HG03575 (cell line): ENCODE results near the gene RSPH3.

Experiments
- ATAC-seq: cut with Tn5 transposase; IDR thresholded peaks from one replicate; pipeline ENCODE4 v1.9.1; 2021; ENCODE audit not compliant: unreplicated experiment, insufficient number of reproducible peaks, low FRiP score; ENCODE audit errors: extremely low read depth

The RSPH3 gene

DNA sequence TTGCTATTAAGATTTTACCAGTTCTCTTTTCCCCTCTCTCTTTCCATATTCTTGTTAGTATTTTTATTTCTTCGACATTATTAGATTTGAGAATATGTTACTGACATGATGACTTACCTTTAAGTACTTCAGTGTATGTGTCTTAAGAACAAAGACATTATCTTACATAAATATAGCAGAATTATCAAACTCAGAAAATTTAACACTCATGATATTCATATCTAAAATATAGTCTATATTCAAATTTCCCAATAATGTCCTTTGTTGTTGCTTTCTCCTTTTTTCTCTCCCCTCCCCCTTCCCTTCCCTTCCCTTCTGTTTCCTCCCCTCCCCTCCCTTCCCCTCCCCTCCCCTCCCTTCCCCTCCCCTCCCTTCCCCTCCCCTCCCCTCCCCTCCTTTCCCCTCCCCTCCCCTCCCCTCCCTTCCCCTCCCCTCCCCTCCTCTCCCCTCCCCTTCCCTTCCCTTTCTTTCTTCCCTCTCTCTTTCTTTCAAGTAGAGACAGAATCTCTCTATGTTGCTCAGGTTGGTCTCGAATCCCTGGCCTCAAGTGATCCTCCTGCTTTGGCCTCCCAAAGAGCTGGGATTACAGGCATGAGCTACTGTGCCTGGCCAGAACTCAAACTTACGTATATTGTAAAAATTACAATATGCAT is 56.5 kb downstream of the RSPH3 start:
- ATAC-seq = no peak

DNA sequence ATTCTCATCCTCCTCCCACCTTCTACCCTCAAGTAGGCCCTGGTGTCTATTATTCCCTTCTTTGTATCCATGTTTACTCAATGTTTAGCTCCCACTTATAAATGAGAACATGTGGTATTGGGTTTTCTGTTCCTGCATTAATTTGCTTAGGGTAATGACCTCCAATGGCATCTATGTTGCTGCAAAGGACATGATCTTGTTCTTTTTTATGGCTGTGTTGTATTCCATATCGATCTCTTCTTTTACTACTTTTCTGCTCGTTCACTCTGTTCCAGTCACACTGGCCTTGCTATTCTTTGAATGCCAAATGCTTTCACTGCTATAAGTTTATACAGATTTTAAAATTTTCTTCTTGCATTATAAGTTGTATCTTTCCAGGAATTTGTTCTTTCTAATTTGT is 57.7 kb downstream of the RSPH3 start:
- no peak for ATAC-seq

DNA sequence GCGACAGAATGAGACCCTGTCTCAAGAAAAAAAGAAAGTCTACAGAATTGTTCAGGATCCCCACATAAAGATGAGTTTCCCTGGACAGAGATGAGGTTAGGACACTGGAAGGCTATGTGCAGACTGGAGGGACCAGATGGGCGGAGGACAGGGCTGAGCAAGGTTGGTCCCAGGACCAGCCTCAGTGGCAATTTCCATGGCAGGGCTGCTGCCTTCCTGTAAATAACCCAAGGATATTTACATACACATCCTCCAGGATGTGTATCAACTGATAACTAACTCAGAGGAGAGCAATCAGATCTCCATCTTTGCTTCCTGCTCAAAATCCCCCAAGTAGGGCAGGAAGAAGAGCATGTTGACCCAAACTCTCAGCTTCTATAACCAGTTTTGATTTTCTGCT is 58.8 kb downstream of the RSPH3 start:
- no peak for ATAC-seq

DNA sequence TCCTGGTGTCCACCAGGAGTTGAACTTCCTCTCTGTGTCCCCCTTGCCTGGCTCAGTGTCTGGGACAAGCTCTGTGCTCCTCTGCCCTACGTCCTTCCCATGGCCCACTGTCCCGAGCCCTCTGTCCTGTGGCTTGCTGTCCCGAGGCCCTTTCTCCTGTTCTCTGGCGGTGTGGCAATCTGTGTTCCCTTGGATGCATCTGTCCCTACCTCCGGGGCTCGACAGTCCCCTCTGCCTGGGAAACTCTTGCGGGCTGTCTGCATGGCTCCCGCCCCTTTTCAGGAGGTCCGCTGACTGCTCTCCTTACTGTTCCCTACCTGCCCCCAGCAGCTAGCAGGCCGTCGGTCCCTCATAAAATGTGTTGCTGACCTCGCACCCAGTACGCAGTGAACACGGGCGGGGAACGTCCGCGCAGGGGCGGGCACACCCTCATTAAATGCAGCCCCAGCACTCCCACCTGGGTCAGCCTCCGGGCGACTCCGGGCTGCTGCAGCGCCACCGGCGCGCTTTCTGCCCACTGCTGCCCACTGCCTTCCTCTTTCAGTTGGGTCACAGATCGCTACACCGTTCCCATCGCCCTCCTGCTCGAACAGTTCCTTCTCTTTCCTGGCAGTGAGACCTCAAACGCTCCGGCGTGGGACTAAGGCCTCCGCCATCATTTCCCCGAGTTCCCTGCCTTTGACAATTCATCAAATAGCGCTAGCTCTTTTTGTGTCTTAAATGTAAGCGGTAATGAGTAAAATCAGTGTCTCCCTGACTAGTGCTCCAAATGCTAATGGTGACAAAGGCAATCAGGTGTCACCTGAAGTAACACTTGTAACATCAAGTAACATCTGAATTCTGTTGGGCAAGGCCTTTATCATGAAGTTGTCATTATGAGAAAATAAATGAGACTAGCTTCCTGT is 60.5 kb downstream of the RSPH3 start:
- no peak for ATAC-seq

DNA sequence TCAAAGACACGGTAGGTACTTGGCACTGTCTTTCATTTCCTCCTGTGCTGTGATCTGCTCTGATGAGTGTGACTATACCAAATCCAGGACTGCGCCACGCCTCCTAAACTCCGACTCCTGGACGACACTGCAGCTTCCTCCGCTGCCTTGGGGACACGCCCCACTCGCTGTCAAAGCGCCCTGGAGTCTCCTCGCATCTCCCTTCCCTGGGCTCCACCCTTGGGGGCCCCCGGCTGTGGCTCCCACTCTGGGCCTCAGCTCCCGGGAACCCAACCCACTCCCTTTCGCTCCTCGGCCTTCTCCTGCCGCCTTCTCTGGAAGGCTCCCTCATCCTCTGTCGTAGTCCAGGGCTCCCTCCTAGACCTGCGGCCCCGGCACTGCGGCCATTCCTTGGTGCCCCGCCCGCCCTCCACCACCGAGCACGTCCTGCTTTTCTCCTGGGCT is 61.2 kb downstream of the RSPH3 start:
- no peak for ATAC-seq

DNA sequence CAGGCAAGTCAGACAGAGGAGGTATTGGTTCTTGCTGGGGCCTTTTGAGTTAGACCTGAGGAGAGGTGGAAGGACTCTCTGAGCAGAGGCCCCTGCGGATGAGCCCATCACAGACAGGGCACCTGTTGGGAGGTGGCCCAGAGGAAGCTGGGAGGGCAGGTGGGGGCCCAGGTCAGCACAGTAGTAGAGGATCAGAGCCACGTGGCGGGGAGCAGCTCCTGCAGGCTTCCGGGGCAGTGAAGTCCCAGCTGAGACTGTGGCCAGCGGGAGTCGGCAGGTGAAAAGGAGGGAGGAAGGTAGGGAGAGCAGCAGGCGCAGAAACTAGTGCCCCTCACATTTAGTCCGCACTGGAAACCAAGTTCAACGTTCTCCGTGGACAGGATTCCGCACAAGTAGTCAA is 61.8 kb downstream of the RSPH3 start:
- no peak for ATAC-seq

DNA sequence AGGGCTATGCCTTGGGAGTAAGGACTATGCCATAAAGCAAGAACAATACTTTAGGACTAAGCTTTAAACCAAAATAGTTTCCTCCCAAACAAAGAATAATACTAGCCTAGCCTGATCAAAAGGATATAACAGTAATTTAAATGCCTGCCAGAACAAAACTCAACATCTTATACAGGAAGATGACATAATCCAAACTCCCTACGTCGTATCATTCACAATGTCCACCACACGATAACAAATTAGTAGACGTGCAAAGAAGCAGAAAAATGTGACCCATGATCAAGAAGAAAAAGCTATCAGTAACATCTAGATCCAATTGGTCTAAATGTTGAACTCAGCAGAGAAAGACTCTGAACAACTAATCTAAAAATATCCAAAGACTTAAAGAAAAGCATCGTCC is 65.8 kb downstream of the RSPH3 start:
- ATAC-seq = no peak

DNA sequence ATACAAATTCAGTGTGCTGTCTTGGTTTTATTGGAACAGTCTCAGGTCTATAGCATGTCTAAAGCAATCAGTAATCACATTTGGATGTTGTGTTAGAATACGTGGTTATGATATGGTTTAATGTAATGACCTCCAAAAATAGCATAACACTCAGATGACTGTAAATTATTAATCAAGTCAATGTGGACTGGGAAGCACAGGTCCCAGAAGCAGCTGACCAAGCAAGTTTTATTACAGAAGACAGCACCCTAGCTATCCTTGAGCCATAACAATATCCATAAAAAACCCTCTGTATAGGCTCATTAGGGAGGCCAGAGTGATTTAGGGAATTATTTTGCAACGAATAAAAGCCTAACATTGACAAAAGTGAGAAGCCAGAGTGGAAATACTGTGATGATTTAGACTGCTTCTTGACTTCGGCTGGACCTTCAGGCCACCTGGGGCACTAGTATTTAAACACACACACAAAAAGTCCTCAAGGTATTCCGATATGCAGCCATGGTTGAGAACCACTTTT is 66.9 kb downstream of the RSPH3 start:
- ATAC-seq = no peak

DNA sequence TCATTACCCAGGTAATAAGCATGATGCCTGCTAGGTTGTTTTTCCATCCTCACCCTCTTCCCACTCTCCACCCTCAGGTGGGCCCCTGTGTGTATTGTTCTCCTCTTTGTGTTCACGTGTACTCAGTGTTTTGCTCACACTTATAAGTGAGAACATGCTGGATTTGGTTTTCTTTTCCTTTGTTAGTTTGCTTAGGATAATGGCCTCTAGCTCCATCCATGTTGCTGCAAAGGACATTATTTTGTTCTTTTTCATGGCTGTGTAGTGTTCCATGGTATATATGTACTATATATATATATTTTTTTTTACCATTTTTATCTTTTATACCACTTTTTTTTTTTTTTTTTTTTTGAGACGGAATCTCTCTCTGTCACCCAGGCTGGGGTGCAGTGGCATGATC is 71.9 kb downstream of the RSPH3 start:
- ATAC-seq = no peak

DNA sequence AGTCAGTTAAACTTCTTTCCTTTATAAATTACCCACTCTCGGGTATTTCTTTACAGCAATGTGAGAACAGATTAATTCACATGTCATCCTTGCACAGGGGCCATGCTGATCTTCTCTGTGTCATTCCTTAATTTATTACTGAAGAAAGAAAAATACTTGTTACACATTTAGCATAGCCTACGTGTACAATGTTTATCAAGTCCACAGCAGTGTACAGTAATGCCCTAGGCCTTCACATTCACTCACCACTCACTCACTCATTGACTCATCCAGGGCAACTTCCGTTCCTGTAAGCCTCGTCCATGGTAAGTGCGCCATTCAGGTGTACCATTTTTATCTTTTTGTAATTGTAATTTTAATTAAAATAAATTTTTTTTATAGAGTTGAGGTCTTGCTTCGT is 73.6 kb downstream of the RSPH3 start:
- no peak for ATAC-seq

DNA sequence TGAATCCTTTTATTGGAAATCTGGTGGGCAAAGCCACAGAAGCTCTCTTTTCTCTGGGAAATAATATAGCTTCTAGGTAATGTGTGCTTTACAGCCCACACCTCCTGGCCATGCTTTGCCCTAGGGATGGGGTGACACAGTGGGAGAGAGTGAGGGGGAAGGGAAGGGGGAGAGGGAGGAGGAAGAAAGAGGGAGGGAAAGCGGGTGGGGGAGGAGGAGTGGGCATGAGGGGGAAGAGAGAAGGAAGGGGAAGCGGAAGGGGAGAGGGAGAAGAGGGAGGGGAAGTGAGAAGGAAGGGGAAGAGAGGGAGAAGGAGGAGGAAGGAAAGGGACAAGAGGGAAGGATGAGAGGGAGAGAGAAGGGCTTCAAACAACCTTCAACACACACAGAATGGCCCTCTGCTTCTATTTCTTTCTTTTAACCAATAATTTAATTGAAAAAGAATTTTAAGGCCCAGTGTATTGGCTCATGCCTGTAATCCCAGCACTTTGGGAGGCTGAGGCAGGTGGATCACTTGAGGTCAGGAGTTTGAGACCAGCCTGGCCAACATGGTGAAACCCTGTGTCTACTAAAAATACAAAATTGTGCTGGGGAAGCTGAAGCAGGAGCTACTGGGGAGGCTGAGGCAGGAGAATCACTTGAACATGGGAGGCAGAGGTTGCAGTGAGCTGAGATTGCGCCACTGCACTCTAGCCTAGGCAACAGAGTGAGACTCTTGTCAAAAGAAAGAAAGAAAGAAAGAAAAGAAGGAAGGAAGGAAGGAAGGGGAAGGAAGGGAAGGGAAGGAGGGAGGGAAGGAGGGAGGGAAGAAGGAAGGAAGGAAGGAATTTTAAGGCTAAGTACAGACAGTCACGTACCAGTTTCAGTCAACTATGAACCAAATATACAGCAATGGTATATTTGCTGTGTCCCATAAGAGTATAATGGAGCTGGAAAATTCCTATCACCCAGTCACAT is 75.2 kb downstream of the RSPH3 start:
- no peak for ATAC-seq

DNA sequence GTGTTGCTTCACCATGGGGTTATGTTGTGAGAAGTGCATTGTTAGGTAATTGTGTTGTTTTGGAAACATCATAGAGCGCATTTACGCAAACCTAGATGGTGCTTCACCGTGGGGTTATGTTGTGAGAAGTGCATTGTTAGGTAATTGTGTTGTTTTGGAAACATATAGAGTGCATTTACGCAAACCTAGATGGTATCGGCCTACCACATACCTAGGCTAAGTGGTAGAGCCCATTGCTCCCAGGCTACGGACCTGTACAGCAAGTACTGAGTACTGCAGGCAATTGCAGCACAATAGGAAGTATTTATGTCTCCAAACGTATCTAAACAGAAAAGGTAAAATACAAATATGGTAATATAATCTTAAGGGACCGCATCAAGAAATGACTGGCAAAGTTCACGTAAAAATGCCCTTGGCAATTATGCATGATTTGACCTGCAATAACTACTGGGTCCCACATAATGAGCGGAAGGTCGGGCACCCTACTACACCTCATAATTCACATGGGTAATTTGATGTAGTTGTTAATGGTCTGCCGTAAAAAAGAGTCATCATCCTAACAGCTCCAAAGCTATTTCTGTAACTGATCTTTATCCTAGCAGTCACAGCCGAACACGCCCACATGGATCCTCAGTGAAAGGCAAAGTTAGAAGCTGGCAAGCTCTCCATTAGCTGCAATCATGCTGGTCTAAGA is 76.0 kb downstream of the RSPH3 start:
- no peak for ATAC-seq
